Smooth muscle cell of the brain vasculature (primary cell): ENCODE results near the gene LHFPL6.

Experiments used
- DNase-seq: peaks from one replicate; pipeline ENCODE4 v3.0.0-alpha.2; 2012; ENCODE audit warnings: low read depth, low spot score

Gene LHFPL6

GRCh38 chr13:39554371-39554770 is 48.6 kb downstream of the LHFPL6 start:
- no peak for DNase-seq

GRCh38 chr13:39552246-39552645 is 50.7 kb downstream of the LHFPL6 start:
- DNase-seq = no peak

GRCh38 chr13:39550931-39551330 is 52.1 kb downstream of the LHFPL6 start:
- DNase-seq = no peak

- no peak for DNase-seq
These were observed 55.9 kb downstream of the LHFPL6 start for GRCh38 chr13:39547108-39547507.

- DNase-seq = no peak
These were observed 60.6 kb downstream of the LHFPL6 start for GRCh38 chr13:39542361-39542760.

- DNase-seq = no peak
These were observed 61.9 kb downstream of the LHFPL6 start for GRCh38 chr13:39540929-39541605.

GRCh38 chr13:39538816-39539790 is 63.9 kb downstream of the LHFPL6 start:
- no peak for DNase-seq

- no peak for DNase-seq
These were observed 66.1 kb downstream of the LHFPL6 start for GRCh38 chr13:39536906-39537305.

- no peak for DNase-seq
These were observed 66.7 kb downstream of the LHFPL6 start for GRCh38 chr13:39536274-39536673.

GRCh38 chr13:39533651-39534150 is 69.3 kb downstream of the LHFPL6 start:
- no peak for DNase-seq

- DNase-seq = no peak
These were observed 71.3 kb downstream of the LHFPL6 start for GRCh38 chr13:39531646-39532045.

GRCh38 chr13:39530916-39531315 is 72.1 kb downstream of the LHFPL6 start:
- no peak for DNase-seq

- DNase-seq = no peak
These were observed 74.4 kb downstream of the LHFPL6 start for GRCh38 chr13:39528661-39528980.

GRCh38 chr13:39527961-39528660 is 74.9 kb downstream of the LHFPL6 start:
- peak; percentile 60 for DNase-seq

GRCh38 chr13:39527301-39527700 is 75.7 kb downstream of the LHFPL6 start:
- DNase-seq = no peak

GRCh38 chr13:39526499-39526898 is 76.5 kb downstream of the LHFPL6 start:
- DNase-seq = no peak

GRCh38 chr13:39525506-39525905 is 77.5 kb downstream of the LHFPL6 start:
- DNase-seq = no peak

GRCh38 chr13:39524795-39525194 is 78.2 kb downstream of the LHFPL6 start:
- no peak for DNase-seq

- DNase-seq = no peak
These were observed 80.7 kb downstream of the LHFPL6 start for GRCh38 chr13:39522329-39522728.

- DNase-seq = no peak
These were observed 81.3 kb downstream of the LHFPL6 start for GRCh38 chr13:39521701-39522100.

- no peak for DNase-seq
These were observed 86.9 kb downstream of the LHFPL6 start for GRCh38 chr13:39516096-39516495.

GRCh38 chr13:39515224-39515714 is 87.7 kb downstream of the LHFPL6 start:
- DNase-seq = no peak
